Stimulated activated CD4-positive, alpha-beta T cell treated with anti-CD3 and anti-CD28 coated beads, Interleukin-2, amount 100 ng/mL, for 24 hours (primary cell): Measurements from ENCODE around the gene STON2.
"Not testable (repeated sequence)": the region's sequence is repeated elsewhere in the genome, so short reads cannot be mapped to it uniquely, and the experiment has no call there.

Experiments
- DNase-seq, 2 donors: peaks; one replicate each; pipeline ENCODE4 v3.0.0-alpha.2; 2020

Gene STON2, protein sequence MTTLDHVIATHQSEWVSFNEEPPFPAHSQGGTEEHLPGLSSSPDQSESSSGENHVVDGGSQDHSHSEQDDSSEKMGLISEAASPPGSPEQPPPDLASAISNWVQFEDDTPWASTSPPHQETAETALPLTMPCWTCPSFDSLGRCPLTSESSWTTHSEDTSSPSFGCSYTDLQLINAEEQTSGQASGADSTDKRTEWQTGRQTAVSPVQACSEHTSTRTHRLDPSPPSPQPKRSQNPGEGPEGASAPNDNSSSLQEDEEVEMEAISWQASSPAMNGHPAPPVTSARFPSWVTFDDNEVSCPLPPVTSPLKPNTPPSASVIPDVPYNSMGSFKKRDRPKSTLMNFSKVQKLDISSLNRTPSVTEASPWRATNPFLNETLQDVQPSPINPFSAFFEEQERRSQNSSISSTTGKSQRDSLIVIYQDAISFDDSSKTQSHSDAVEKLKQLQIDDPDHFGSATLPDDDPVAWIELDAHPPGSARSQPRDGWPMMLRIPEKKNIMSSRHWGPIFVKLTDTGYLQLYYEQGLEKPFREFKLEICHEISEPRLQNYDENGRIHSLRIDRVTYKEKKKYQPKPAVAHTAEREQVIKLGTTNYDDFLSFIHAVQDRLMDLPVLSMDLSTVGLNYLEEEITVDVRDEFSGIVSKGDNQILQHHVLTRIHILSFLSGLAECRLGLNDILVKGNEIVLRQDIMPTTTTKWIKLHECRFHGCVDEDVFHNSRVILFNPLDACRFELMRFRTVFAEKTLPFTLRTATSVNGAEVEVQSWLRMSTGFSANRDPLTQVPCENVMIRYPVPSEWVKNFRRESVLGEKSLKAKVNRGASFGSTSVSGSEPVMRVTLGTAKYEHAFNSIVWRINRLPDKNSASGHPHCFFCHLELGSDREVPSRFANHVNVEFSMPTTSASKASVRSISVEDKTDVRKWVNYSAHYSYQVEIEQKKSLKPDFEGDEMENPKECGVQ

DNA sequence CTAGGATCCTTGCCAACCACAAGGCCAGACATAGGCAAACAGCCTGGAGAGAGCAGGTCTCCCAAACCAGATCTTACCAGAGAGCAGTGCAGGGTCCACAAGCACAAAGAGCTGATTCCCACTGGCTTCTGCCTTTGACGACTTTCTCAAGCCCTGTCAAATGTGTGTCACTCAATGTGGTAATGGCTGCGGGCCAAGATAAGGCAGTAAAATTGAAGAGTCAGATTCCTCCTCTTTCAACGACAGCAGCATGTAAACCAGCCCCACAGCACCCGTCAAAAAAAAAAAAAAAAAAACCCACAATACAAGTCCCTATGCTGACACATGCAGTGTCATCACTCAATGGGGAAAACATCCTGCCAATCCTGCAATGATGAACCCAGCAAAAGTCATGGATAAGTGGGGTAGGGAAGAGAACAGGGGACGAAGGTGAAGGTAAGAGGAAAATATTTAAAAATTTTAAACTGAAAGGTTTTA, at the start of gene STON2:
Gene STON2, minus strand, starts transcription at position 123 of the 477 bp plus-strand sequence. CDS start 1,942 bp downstream, outside the sequence.
- DNase-seq: peak in 1 of 2 donors; percentile 27

GRCh38 chr14:81449576-81449975, 49.5 kb upstream of the STON2 start:
- DNase-seq: no peak

DNA sequence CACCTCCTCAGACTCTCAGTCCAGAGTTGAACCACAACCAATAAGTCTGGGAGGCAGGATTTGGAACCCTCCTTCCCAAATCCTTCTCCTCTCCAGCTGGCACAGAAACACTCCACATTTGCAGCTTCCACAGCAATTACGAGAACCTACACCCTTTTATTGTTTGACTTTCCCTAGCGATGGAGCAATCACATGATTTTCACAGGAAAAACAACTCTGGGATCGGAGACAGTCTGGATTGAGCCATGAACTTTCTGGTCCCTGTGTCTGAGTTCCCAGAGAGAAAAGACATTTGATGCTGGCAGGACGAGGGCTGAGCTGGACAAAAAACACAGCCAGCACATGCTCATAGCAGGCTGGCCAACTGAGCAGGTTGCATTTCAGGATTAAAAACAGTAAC, 49.0 kb upstream of the STON2 start:
- DNase-seq: no peak

- DNase-seq: no peak
Measured at GRCh38 chr14:81447021-81447764, 47.1 kb upstream of the STON2 start.

GRCh38 chr14:81446279-81447007, 46.3 kb upstream of the STON2 start:
- DNase-seq: no peak

GRCh38 chr14:81441626-81442134, 41.6 kb upstream of the STON2 start:
- DNase-seq: no peak

DNA sequence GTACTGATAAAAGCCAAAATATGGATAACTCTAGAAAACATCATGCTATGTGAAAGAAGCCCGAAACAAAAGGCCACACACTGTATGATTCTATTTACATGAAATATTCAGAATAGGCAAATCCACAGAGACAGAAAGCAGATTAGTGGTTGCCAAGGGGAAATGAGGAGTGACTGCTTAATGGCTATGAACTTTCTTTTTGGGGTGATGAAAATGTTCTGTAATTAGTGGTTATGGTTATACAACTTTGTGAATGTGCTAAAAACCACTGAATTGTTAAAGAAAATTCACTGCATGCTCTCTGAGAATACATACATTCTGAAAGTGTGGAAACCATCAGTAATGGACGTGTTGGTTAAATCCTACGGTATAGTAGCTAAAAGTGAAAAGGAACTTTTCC, 39.9 kb upstream of the STON2 start:
- DNase-seq: no peak

DNA sequence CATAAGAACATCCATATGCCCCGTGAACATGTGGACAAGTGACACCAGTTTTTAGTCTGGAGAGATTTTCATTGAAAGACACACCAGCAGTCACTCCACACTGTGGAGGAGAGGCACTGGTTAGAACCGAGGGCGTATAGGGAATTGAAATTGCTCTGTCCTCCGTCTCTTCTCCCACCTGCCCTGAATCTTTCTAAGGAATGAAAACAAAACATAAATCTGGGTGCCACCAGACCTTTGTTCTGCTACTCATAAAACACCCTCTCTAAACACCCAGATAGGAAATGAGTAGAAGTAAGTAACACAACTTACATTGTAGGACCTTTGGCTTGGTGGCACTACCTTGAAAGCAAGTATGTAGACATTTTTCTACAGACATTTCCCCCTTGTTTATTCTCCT, 37.1 kb upstream of the STON2 start:
- no peak for DNase-seq

GRCh38 chr14:81436296-81437138, 36.4 kb upstream of the STON2 start:
- DNase-seq: peak; percentile 43 to 67

DNA sequence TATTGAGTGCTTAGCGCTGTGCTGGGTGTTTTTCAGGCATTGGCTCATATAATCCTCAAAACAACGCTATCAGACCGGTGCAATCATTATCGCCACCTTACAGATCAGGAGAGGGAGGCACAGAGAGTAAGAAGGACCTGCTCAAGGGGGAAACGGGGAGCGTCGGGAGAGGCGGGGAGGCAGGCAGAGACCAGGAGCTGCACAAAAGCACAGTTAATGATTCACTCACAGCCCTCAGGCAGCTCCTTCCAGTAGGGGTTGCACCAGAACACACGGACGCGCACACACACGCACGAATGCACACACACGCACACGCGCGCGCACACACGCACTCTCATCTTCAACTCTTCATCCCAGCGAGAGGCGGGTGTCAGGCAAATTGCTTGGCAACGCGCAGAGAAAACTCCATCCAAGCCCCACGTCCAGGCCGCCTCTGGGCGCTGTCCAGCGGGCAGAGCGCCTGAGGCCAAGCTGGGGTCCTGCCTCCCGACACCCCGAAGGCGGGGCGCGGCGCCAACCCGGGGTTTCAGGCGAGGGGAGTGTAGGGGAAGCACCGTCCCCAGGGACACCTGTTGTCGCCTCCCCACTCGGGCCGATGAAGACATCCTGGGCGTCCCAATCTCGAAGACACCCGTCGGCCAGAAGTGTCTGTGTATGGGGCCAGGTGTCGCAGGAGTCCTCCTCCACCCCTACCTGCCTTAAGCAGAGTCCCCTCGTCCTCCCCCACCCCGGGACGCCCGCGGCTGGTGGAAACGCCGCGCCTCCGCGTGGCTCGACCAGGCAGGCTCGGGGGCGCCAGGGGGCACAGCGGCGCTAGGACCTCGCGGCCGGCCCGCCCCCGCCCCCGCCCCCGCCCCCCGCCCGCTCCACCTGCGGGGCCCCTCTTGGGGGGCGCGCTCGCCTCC, 35.5 kb upstream of the STON2 start:
- DNase-seq: peak; percentile 21 to 23

GRCh38 chr14:81435048-81435390, 34.9 kb upstream of the STON2 start:
- DNase-seq: no peak

DNA sequence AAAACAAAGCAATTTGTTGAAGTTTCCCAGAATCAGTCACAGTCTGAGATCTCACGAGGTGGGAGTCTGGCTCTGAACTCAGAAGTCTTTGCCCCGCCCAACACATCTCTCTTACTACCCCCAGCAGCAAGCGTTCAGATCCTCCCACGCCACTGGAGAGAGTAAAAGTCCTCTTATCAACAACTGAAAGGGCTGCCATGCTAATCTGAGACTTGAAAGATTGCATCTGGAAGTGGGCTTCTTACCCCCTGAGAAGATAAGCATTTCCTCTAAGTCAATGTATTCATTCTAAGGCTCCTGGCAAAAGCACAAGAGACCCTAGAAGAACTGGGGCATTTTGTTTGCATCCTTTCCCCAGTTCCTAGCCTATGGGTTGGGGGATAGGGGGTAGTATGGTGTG, 34.1 kb upstream of the STON2 start:
- no peak for DNase-seq

GRCh38 chr14:81433378-81433777, 33.3 kb upstream of the STON2 start:
- no peak for DNase-seq

- no peak for DNase-seq
Measured at GRCh38 chr14:81432219-81432661, 32.1 kb upstream of the STON2 start.

GRCh38 chr14:81430235-81430634, 30.1 kb upstream of the STON2 start:
- DNase-seq: no peak

- DNase-seq: not testable (repeated sequence)
Measured at GRCh38 chr14:81429749-81430148, 29.6 kb upstream of the STON2 start.

DNA sequence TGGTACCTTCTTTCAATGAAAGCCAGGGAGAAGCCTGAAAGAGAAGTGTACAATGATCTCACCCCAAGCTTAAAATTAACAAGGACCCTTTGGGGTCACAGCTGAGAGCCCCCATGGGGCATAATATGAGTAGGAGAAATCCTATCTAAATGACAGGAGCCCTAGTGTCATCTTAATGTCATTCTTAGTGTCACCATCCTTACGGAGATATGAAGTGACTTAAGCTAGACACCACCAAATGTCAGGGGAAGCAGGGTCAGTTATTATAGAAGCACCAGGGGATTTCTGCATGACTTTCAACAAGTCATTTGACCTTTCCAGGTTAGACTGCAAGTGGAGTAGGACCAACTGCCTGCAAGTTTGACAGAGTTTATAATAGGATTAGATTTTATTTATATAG, 28.9 kb upstream of the STON2 start:
- DNase-seq: no peak

GRCh38 chr14:81427348-81428058, 27.4 kb upstream of the STON2 start:
- no peak for DNase-seq

DNA sequence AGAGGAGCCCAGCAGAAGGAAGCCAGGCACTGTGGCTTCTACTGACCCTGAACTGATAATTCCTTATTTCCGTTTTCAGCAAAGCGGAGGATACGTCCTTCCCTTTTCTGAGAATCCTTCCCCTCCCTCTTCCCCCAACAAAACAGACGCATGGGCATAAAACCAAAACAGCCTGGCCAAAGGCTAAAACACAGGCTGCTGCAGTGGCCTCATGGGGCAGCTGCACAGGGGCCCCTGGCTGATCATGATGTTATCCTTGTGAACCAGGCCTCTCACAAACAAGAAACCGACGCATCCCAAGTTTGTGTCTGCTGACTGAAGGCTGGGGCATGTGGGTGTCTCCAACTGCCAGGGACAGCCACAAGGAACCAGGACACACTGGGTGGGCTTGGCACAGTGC, 23.4 kb upstream of the STON2 start:
- DNase-seq: no peak
